HUES6 (cell line): ENCODE data around the gene OR9A2.

Experiments
- H3K27ac ChIP-seq: 2 replicates; pipeline ENCODE4 v1.7.0; 2013; ENCODE audit warnings: low read depth, mild to moderate bottlenecking, low read length, inconsistent platforms
- H3K27me3 ChIP-seq: 2 replicates; pipeline ENCODE4 v1.6.1; 2013; ENCODE audit warnings: low read length; ENCODE audit not compliant: control insufficient read depth, insufficient read depth
- H3K36me3 ChIP-seq: 2 replicates; pipeline ENCODE4 v1.6.1; 2013; ENCODE audit warnings: low read length; ENCODE audit not compliant: control insufficient read depth, insufficient read depth
- H3K4me1 ChIP-seq: 2 replicates; pipeline ENCODE4 v1.6.1; 2013; ENCODE audit warnings: low read length; ENCODE audit not compliant: control insufficient read depth, insufficient read depth
- H3K4me3 ChIP-seq: 2 replicates; pipeline ENCODE4 v1.5.1; 2013; ENCODE audit warnings: low read depth, low read length
- H3K9ac ChIP-seq: one replicate; pipeline ENCODE4 v1.6.1; 2013; ENCODE audit warnings: mild to moderate bottlenecking, low read length
- H3K9me3 ChIP-seq: 2 replicates; pipeline ENCODE4 v1.6.1; 2013; ENCODE audit warnings: low read depth, low read length; ENCODE audit not compliant: control insufficient read depth, insufficient read depth

OR9A2 gene

DNA sequence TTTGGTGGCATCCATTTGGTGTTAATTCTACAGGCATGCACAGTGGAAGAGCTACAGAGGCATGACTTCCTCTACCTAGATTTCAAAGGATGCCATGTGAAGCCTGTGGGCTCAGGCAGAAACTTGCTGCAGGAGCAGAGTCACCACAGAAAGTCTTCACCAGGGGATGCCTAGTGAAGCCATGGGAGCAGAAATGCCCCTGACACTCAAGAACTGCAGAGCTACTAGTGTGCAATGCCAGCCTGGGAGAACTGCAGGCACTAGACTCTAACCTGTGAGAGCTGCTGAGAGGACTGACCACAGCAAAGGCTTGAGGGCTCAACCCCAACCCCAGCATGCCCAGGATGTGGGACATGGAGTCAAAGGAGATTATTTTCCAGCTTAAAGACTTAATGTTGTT is 3.9 kb downstream of the OR9A2 start:
- H3K9ac ChIP-seq, result no peak overlapping the region
- no peaks in the 10 kb centered on the region for H3K27me3 ChIP-seq
- no peaks in the 10 kb centered on the region for H3K4me1 ChIP-seq

DNA sequence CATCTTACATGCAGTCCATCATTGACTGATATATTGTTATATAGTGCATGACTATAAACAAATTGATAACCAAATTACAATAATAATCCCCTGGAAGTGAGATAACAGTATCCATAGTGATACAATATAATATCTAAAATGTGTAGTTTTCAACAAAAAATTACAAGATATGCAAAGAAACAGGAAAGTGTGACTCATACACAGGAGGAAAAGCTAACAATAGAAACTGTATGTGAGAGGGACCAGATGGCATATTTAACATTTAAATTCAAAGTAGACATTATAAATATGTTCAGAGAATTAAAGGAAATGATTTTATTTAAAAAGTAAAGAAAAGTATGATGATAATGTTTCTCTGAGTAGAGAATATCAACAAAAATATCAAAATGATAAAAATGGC is 8.0 kb downstream of the OR9A2 start:
- no peaks in the 10 kb centered on the region for H3K4me1 ChIP-seq
- H3K27me3 ChIP-seq, result no peaks in the 10 kb centered on the region; the same call in 1 of the 2 replicates
- no peak overlapping the region for H3K4me3 ChIP-seq
- no peaks in the 10 kb centered on the region for H3K36me3 ChIP-seq
- no peak overlapping the region for H3K9ac ChIP-seq
- no peak overlapping the region for H3K27ac ChIP-seq
- no peaks in the 10 kb centered on the region for H3K9me3 ChIP-seq

More for the DNA sequence above, 3.9 kb downstream of the OR9A2 start:
- Histone ChIP-seq H3K9me3 (no peaks in the 10 kb centered on the region), H3K36me3 (no peaks in the 10 kb centered on the region), H3K27ac (no peak overlapping the region), H3K4me3 (no peak overlapping the region)

DNA sequence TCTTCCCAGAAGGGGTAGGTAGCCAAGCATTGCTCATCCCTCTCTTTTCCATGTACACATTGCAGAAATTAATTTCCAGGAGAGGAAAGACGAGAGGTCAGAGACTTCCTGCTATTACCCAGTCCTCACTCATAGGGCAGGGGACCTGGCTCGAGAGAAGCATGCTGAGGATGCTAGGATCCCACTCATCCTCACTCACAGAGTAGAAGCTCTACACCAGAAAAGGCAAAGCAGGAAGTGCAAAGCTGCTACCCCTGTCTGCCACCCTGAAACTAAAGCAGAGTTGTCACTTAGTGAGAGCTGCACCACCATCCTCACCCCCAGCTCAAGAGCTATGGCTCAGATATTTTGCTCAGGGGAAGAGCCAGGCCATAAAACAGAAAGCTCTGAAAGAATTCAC is 9.9 kb downstream of the OR9A2 start:
- no peak overlapping the region for H3K9ac ChIP-seq
- no peaks in the 10 kb centered on the region; the same call in 1 of the 2 replicates for H3K27me3 ChIP-seq
- no peak overlapping the region for H3K4me3 ChIP-seq
- no peak overlapping the region for H3K27ac ChIP-seq
- no peaks in the 10 kb centered on the region for H3K9me3 ChIP-seq
- H3K36me3 ChIP-seq, result no peaks in the 10 kb centered on the region
- H3K4me1 ChIP-seq, result no peaks in the 10 kb centered on the region

DNA sequence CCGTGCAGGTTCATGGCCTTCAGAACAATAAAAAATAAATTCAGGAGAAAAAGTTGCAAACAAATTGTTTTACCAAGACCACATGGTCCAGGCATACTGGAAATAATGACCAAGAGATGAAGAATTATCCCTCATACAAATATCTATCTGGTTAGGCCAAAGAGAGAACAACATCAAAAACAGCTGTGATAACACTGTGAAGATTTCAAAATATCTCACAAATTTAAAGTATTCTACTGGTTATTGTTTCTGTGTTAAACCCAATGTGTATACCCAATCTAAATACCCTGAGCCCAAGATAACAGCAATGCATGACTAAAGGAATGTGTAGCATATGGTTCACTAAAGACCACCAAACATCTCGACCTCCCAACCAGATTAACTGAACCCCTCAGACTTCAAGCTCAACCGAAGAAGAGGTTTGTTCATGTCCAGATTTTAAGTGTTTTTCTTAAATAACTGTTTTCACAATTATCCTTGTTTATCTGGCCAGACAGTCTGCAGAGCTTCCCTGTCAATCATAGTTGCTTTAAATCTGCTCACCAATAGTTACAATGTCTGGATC is 10.9 kb downstream of the OR9A2 start:
- Histone ChIP-seq H3K27me3 (no peaks in the 10 kb centered on the region; the same call in 1 of the 2 replicates), H3K9me3 (no peaks in the 10 kb centered on the region), H3K4me3 (no peak overlapping the region), H3K4me1 (no peaks in the 10 kb centered on the region), H3K36me3 (no peaks in the 10 kb centered on the region), H3K9ac (no peak overlapping the region), H3K27ac (no peak overlapping the region)

DNA sequence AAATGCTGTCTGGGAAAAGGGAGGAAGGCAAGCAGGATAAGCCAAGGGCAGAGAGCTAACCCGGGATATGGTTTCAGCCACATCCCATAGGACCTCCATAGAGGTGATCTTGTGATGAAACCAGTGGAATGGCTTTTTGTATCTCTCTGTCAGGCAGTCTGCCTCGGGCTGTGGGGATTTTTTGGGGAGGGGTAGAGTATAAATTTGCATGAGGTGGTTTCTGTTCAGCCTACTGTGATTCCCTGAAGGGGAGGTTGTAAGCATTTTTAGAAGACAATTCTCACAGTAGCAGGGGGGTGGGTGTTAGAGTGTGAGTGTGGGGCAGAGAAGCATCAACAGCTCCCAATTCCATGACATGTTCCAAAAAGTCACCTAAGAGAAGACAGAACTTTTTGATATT is 11.8 kb downstream of the OR9A2 start:
- H3K27ac ChIP-seq, result no peak overlapping the region
- H3K9ac ChIP-seq, result no peak overlapping the region
- H3K36me3 ChIP-seq, result no peaks in the 10 kb centered on the region
- H3K9me3 ChIP-seq, result no peaks in the 10 kb centered on the region
- no peaks in the 10 kb centered on the region for H3K4me1 ChIP-seq
- no peaks in the 10 kb centered on the region; the same call in 1 of the 2 replicates for H3K27me3 ChIP-seq
- H3K4me3 ChIP-seq, result no peak overlapping the region

DNA sequence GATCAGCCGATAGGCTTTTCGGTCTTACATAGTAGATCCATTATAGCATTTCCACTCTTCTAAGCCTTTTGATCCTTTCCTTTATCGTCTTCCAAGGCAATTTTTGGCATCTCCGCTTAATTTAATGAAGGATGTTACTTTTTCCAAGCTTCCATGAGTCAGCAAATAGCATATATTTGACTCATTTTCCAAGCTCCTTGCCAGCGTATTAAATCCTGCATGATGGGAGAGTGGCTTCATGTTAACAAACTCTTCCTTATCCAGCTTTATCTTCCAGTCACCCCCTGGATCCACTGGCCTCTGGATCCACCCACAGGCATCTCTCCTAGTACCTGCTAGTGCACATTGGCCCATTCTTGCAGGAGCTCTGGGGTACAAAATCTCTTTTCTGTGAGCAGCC is 13.0 kb downstream of the OR9A2 start:
- no peak overlapping the region for H3K9ac ChIP-seq

GRCh38 chr7:143013473-143013872 is 13.5 kb downstream of the OR9A2 start:
- no peak overlapping the region for H3K4me3 ChIP-seq
- no peaks in the 10 kb centered on the region for H3K36me3 ChIP-seq
- no peak overlapping the region for H3K27ac ChIP-seq
- no peaks in the 10 kb centered on the region; the same call in 1 of the 2 replicates for H3K27me3 ChIP-seq
- no peaks in the 10 kb centered on the region for H3K9me3 ChIP-seq
- no peak overlapping the region for H3K9ac ChIP-seq
- no peaks in the 10 kb centered on the region for H3K4me1 ChIP-seq

More for the DNA sequence above, 13.0 kb downstream of the OR9A2 start:
- Histone ChIP-seq H3K27me3 (no peaks in the 10 kb centered on the region; the same call in 1 of the 2 replicates), H3K27ac (no peak overlapping the region), H3K36me3 (no peaks in the 10 kb centered on the region), H3K4me3 (no peak overlapping the region), H3K9me3 (no peaks in the 10 kb centered on the region), H3K4me1 (no peaks in the 10 kb centered on the region)

- Histone ChIP-seq H3K36me3 (no peaks in the 10 kb centered on the region), H3K27ac (no peak overlapping the region), H3K4me3 (no peak overlapping the region), H3K27me3 (no peaks in the 10 kb centered on the region; the same call in 1 of the 2 replicates), H3K9ac (no peak overlapping the region), H3K4me1 (no peaks in the 10 kb centered on the region), H3K9me3 (no peaks in the 10 kb centered on the region)
Measured at GRCh38 chr7:143012409-143012808, 14.5 kb downstream of the OR9A2 start.

- Histone ChIP-seq H3K9me3 (no peaks in the 10 kb centered on the region), H3K36me3 (no peaks in the 10 kb centered on the region), H3K27ac (no peak overlapping the region), H3K9ac (no peak overlapping the region), H3K4me1 (no peaks in the 10 kb centered on the region), H3K27me3 (no peaks in the 10 kb centered on the region; the same call in 1 of the 2 replicates), H3K4me3 (no peak overlapping the region)
Measured at GRCh38 chr7:143012001-143012400, 14.9 kb downstream of the OR9A2 start.

GRCh38 chr7:143008007-143008901 is 18.7 kb downstream of the OR9A2 start:
- H3K9ac ChIP-seq, result no peak overlapping the region
- no peaks in the 10 kb centered on the region for H3K9me3 ChIP-seq
- no peaks in the 10 kb centered on the region for H3K27me3 ChIP-seq
- no peaks in the 10 kb centered on the region for H3K36me3 ChIP-seq
- H3K4me1 ChIP-seq, result no peaks in the 10 kb centered on the region
- H3K4me3 ChIP-seq, result no peak overlapping the region
- H3K27ac ChIP-seq, result no peak overlapping the region

- H3K36me3 ChIP-seq, result no peaks in the 10 kb centered on the region
- no peaks in the 10 kb centered on the region for H3K27me3 ChIP-seq
- no peaks in the 10 kb centered on the region for H3K9me3 ChIP-seq
- no peak overlapping the region for H3K4me3 ChIP-seq
- no peak overlapping the region for H3K9ac ChIP-seq
- no peak overlapping the region for H3K27ac ChIP-seq
- no peaks in the 10 kb centered on the region for H3K4me1 ChIP-seq
Measured at GRCh38 chr7:143005632-143006260, 21.2 kb downstream of the OR9A2 start.
